Activated naive CD8-positive, alpha-beta T cell treated with anti-CD3 and anti-CD28 coated beads, Interleukin-2, amount 50 U/mL, for 24 hours (primary cell): ENCODE measurements around the gene TBC1D24.
"Not testable (repeated sequence)": the region's sequence is repeated elsewhere in the genome, so short reads cannot be mapped to it uniquely, and the experiment has no call there.

Experiments
- ATAC-seq: fragments of 150-1000 bp; cut with Tn5 transposase; one replicate; pipeline ENCODE4 v1.10.0; 2021
- DNase-seq: peaks from one replicate; pipeline ENCODE4 v3.0.0; 2021
- H3K27ac Mint-ChIP-seq: one replicate; pipeline ENCODE4 v1.8.0; 2021; ENCODE audit warnings: mild to moderate bottlenecking, mixed read lengths
- H3K27me3 Mint-ChIP-seq: one replicate; pipeline ENCODE4 v1.8.0; 2021; ENCODE audit warnings: mixed read lengths
- H3K36me3 Mint-ChIP-seq: one replicate; pipeline ENCODE4 v1.8.0; 2021; ENCODE audit warnings: low read depth, mixed read lengths
- H3K4me1 Mint-ChIP-seq: one replicate; pipeline ENCODE4 v1.8.0; 2021; ENCODE audit warnings: mixed read lengths
- H3K4me3 Mint-ChIP-seq: one replicate; pipeline ENCODE4 v1.8.0; 2021; ENCODE audit warnings: mild to moderate bottlenecking, moderate library complexity, mixed read lengths
- H3K9me3 Mint-ChIP-seq: one replicate; pipeline ENCODE4 v1.8.0; 2021; ENCODE audit warnings: mixed read lengths

Gene TBC1D24

DNA sequence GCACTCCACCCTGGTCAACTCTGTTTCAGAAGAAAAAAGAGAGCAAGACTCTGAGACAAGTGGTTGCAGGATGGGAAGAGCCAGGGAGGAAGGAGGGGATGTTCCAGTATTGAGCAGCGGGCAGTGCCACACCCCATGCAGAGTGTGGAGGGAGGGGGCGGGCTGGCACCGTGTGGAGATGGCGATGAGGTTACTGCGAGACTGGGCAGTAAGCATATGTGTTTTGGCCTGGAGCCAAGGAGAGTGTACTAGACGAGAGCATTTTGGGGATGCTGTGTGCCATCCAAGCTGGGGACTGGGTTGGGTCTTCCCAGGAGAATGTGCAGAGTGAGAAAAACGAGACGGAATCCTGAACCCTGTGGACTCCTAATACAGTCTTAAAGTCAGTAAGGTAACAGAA, 3.4 kb downstream of the TBC1D24 start:
- Mint-ChIP-seq H3K36me3 (no peaks in the 10 kb centered on the region), H3K4me3 (no peak overlapping the region), H3K9me3 (no peaks in the 10 kb centered on the region), H3K27ac (no peak overlapping the region), H3K4me1 (peaks cover 9% of the 10 kb centered on the region), H3K27me3 (peaks cover 2% of the 10 kb centered on the region)
- DNase-seq: no peak
- no peak for ATAC-seq

DNA sequence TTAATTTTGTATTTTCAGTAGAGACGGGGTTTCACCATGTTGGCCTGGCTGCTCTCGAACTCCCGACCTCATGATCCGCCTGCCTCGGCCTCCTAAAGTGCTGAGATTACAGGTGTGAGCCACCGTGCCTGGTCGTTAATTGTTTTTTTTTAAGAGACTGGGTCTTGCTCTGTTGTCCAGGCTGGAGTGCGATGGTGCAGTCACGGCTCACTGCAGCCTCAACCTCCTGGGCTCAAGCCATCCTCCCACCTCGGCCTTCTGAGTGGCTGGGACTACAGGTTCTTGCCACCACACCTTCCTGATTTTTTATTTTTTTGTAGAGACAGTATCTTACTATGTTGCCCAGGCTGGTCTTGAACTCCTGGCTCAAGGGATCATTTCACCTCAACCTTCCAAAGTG, 5.1 kb downstream of the TBC1D24 start:
- not testable (repeated sequence) for DNase-seq, H3K27me3 Mint-ChIP-seq, H3K27ac Mint-ChIP-seq, H3K4me1 Mint-ChIP-seq, H3K36me3 Mint-ChIP-seq, ATAC-seq, H3K4me3 Mint-ChIP-seq, H3K9me3 Mint-ChIP-seq

DNA sequence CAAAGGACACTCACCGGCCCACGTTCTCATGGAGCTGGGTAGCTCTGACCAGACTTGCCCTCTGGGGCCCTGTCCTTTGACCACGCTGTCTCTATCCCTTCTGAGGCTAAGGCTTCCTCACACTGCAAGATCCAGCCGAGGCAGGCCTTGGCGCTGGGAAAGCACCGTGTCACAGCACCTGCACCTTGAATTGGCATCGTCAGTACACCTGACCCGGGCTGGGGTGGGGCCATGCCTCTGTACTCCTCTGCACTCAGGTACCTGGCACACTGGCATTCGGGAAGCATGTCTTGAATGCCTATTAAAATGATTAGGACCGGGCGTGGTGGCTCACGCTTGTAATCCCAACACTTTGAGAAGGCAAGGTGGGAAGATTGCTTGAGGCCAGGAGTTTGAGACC, 6.0 kb downstream of the TBC1D24 start:
- DNase-seq (no peak), ATAC-seq (no peak)
- Mint-ChIP-seq H3K4me1 (peaks cover 5% of the 10 kb centered on the region), H3K27me3 (no peaks in the 10 kb centered on the region), H3K36me3 (no peaks in the 10 kb centered on the region), H3K27ac (no peak overlapping the region), H3K9me3 (no peaks in the 10 kb centered on the region), H3K4me3 (no peak overlapping the region)

DNA sequence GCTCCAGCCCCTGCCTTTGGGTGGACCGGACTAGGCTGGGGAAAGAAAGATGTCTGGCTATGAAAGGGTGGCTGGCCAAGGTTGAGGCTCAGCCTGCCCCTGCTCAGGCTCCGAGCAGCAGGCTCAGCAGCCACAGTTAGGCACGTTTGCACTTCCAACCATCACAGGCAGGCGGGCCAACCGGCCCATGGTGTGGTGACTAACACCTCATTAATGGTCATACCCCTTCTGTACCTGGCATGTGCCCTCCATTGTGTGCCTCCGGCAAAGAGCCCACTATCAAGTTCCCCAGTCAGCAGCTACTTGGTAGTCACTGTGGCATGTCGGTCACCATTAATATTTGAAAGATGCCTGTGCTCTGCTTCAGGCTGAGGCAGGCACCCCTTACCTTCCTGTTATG, 6.7 kb downstream of the TBC1D24 start:
- DNase-seq (no peak), ATAC-seq (no peak)
- no peaks in the 10 kb centered on the region for H3K27me3 Mint-ChIP-seq
- no peak overlapping the region for H3K4me3 Mint-ChIP-seq
- H3K27ac Mint-ChIP-seq: no peak overlapping the region
- no peaks in the 10 kb centered on the region for H3K9me3 Mint-ChIP-seq
- H3K36me3 Mint-ChIP-seq: no peaks in the 10 kb centered on the region
- peaks cover 2% of the 10 kb centered on the region for H3K4me1 Mint-ChIP-seq

DNA sequence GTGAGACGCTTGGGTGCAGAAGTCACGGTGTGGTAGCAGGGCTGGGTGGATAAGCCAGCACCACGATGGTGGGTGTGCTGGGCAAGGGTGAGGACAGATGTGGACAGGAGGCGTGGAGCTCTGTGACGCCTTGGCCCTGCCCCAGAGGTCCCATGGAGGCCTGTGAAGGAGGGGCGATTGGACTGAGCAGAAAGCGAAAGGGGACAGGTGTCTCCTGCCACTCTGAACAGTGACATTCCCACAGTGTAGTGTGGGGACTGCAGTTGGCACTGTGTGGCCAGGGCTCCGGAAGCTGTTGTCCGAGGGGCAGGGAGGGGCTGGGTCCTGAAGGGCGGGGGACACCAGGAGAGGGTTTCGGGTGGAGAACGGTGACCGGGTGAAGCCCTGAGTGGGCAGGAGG, 7.3 kb downstream of the TBC1D24 start:
- no peak overlapping the region for H3K27ac Mint-ChIP-seq
- H3K36me3 Mint-ChIP-seq: no peaks in the 10 kb centered on the region
- peaks cover 8% of the 10 kb centered on the region for H3K4me1 Mint-ChIP-seq
- H3K27me3 Mint-ChIP-seq: no peaks in the 10 kb centered on the region
- DNase-seq (no peak), ATAC-seq (no peak)
- no peaks in the 10 kb centered on the region for H3K9me3 Mint-ChIP-seq
- no peak overlapping the region for H3K4me3 Mint-ChIP-seq

DNA sequence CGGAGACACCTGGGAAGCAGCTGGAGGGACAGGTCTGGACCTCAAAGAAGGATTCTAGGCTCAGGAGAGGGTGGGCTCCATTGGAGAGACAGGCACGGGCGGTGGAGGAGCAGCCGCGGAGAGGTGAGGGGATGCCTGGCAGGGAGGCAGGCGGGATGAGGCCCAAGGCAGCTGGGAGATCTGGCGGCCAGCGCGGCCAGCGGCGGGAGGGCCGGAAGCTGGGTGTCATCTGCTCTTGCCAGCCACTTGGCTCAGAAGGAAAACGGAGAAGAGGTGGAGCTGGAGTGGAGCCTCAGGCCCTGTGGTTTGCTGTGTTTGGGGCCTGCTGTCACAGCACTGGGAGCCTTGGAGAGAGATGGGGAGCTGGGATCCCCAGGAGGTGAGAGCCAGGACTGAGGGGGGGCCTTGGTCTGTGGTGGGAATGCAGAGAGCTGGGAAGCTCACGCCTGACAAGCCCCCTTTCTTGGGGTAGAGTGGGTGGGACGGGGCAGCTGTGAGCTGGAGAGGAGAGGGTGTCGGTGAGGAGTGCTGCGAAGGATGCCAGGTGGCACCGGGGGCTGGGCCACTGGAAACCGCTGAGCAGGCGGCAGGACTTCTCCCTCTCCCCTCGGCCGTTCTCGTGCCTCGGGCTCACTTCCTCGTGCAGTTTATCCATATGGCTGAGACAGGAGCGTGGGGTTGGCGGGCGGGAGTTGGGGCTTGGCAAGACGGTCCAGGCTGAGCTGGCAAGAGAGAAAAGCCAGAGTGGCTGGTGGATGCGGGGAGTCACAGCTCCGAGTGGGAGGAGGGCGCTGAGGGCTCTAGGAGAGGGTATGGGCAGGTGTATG, 8.0 kb downstream of the TBC1D24 start:
- Mint-ChIP-seq H3K4me1 (peaks cover 14% of the 10 kb centered on the region), H3K27me3 (no peaks in the 10 kb centered on the region), H3K27ac (no peak overlapping the region), H3K36me3 (no peaks in the 10 kb centered on the region), H3K4me3 (no peak overlapping the region), H3K9me3 (no peaks in the 10 kb centered on the region)
- ATAC-seq (no peak), DNase-seq (no peak)

DNA sequence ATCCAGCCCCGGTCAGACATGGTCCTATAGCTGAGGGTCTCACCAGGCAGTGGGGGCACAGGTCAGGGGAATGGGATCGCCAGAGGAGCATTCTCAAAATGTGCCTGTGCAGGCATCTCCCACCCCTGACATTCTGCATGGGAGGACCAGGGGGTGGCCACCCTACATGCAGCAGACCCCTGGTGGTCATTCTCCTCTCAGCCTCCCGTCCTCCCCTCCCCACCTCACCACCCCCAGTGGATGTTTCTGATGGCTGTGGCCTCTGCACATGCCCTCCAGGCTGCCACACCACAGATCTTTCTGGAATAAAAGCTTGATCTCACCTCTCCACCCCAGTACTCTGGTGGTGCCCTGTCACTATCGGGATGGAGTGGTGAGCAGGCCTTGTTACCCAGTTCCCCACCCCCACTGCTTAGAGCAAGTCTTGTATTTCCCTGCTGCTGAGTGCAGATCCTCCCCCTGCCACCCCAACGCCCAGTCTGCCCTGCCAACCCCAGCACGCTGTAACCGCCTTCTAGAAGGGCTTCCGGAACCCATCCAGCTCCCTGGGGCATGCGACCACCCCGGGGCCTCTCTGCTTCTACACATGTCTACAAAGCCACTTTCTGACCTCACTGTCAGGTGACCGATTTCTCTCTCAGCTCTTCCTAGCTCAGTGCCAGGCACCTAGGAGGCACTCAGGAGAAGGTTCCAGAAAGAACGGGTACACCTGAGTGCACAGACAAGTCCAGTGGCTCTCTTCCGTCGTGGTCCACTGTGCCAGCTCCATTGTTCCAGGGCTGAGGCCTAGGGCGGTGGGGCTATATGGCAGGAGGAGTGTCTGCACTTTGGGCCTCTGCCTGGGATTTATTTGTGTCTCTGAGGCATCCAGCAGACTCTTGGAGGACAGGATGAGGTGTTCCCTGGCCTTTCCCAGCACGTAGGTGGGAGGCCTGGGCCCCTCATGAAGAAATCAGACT, 9.3 kb downstream of the TBC1D24 start:
- H3K4me1 Mint-ChIP-seq: peaks cover 18% of the 10 kb centered on the region
- ATAC-seq (no peak), DNase-seq (no peak)
- H3K36me3 Mint-ChIP-seq: no peaks in the 10 kb centered on the region
- H3K9me3 Mint-ChIP-seq: no peaks in the 10 kb centered on the region
- H3K27me3 Mint-ChIP-seq: no peaks in the 10 kb centered on the region
- no peak overlapping the region for H3K27ac Mint-ChIP-seq
- no peak overlapping the region for H3K4me3 Mint-ChIP-seq

DNA sequence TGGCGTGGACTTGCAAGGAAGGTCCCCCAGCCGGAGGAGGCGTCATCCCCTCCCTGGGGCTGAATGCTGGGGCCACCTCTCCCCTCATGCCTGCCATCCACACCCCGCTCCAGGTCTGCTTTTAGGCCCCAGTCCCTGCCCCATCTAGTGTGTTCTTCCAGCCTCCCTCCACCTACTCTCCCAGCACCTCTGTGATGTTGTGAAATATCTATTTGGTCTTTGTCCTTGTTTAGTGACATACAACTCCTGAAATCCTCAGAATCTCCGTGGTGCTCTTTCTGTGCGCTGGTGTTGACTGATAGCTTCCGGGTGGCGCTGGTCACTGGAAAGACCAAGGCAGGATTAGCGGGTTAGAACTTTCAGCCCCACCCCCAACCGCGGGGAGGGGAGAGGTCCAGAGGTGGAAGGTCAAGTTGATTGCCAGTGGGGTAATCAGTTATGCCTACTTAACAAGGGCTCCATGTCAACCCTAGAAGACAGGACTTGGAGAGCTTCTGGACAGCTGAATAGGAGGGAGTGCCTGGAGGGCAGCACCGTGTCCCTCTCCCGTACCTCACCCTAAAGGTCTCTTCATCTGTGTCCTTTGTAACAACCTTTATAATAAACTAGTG, 10.1 kb downstream of the TBC1D24 start:
- no peak for ATAC-seq
- no peak for DNase-seq
- Mint-ChIP-seq H3K9me3 (no peaks in the 10 kb centered on the region), H3K36me3 (no peaks in the 10 kb centered on the region), H3K4me3 (no peak overlapping the region), H3K27ac (no peak overlapping the region), H3K4me1 (peaks cover 18% of the 10 kb centered on the region), H3K27me3 (no peaks in the 10 kb centered on the region)

DNA sequence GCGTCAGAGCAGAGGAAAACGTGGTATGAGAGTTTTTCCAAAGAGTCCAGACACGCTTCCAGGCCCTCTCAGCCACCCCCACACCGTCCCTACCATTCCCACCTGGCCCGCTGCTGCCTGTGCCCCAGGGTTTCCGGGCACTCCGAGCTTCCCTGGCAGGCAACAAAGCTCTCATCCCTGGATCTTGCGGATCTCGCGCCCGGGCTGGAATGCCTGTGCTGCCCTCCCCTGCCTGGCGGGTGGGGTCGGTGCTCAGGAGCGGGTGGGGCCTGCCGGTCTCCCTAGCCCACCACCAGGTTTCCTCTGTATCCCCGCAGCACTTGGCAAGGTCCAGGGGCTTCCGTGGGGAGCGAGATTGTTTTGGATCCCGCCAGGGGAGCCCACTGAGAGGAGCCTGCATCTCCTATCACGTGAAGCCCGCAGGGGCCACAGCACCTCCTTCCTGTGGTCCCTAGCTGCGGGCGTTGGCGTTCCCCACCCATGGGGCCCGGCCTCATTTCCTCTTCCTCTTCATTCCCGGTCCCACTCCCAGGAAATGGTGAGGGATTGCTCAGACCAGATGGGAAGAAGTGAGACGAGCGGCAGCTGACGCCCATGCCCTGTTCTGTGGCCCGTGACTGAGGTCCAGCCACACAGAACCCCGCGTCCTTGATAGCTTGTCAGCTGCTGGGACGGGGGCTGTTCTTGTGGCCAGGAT, 11.0 kb downstream of the TBC1D24 start:
- Mint-ChIP-seq H3K4me1 (peaks cover 18% of the 10 kb centered on the region), H3K27ac (no peak overlapping the region), H3K9me3 (no peaks in the 10 kb centered on the region), H3K36me3 (no peaks in the 10 kb centered on the region), H3K27me3 (no peaks in the 10 kb centered on the region), H3K4me3 (no peak overlapping the region)
- DNase-seq (no peak), ATAC-seq (no peak)

DNA sequence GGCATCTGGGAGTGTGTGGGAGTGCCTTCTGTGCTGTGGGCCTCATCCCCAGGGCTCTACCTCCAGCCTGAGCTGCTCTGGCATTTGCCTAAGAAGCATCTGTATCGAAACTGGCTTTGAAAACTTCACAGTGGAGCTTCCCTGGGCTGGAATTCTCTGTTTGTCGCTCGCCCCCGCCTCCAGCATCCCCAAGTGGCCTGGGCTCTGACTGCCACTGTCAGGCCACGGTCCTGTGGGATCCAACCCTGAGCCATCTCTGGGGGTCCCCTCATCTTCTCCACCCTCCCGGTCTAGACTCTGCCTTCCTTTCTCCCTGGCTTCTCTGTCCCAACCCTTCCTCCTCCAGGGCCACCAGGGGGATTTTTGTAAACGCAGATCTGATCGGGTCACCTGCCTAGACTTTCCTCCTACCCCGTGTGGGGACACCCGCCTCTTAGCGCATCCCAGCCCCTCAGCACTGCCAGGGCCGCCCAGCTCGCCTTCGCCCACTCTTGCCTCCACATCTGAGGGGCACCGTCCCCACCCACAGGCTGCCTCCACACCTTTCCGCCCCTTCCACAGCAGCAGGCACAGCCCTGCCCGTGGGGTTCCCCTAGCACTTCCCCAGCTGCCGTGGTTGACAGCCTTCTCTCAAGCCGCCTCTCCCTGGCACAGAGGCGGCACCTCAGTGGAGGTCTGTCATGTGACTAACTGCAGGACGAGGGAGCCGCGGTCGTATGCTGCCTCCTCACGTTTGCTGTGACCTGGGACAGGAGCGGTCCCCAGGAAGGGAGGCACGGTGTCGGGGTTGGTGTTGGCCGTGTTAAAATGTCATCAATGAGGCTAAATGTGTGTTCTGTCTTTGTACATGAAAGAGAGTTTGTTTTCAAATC, 12.0 kb downstream of the TBC1D24 start:
- Mint-ChIP-seq H3K4me1 (peaks cover 18% of the 10 kb centered on the region), H3K4me3 (peak overlapping the region; percentile 54), H3K9me3 (no peaks in the 10 kb centered on the region), H3K36me3 (no peaks in the 10 kb centered on the region), H3K27me3 (no peaks in the 10 kb centered on the region), H3K27ac (peak overlapping the region; percentile 46)
- peak; percentile 77 for DNase-seq
- ATAC-seq: peak; percentile 94

DNA sequence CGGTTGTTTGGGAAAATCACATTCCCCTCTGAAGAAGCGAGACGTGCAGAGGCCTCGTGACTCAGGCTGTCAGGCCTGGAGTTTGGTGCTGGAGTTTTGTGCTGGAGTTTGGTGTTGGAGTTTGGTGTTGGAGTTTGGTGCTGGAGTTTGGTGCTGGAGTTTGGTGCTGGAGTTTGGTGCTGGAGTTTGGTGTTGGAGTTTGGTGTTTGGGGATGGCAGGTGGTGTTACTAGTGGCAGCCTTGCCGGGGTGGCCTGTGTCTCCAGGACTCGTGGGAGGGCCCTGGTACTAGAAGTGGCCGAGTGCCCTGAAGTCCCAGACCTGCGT, 12.6 kb downstream of the TBC1D24 start:
- H3K4me3 Mint-ChIP-seq: peak overlapping the region; percentile 54
- DNase-seq: no peak
- no peaks in the 10 kb centered on the region for H3K9me3 Mint-ChIP-seq
- H3K4me1 Mint-ChIP-seq: peaks cover 18% of the 10 kb centered on the region
- no peak for ATAC-seq
- H3K27me3 Mint-ChIP-seq: no peaks in the 10 kb centered on the region
- H3K27ac Mint-ChIP-seq: peak overlapping the region; percentile 46
- H3K36me3 Mint-ChIP-seq: no peaks in the 10 kb centered on the region

DNA sequence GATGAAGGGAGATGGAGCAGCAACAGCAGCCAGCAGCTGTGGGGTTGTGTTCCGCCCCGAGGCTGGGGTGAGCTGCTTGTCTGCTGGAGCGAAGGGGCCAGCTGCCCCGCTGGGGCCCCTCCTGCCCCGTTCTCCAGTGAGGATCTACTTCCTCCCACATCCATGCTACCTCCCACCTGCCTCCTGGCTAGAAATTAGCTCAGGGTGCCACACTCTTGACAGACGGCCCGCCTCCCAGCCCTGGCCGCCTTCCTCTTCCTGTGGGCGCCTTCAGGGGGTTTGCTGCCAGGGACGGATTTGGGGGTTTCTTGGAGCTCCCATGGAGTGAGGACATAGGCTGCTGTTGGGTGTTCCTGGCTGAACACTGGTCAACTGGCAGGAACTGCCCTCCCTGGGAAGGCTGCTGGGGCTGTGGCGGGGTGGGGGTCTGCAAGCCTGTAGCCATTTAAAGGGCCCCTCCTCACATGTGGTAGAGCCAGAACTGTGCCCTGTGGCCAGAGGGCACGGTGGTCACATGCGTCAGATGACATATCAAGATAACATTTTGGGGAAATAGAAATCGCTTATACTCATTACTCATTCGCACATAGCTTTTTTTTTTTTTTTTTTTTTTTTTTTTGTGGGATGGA, 13.1 kb downstream of the TBC1D24 start:
- DNase-seq: no peak
- Mint-ChIP-seq H3K27me3 (no peaks in the 10 kb centered on the region), H3K36me3 (no peaks in the 10 kb centered on the region), H3K9me3 (no peaks in the 10 kb centered on the region), H3K4me1 (peaks cover 18% of the 10 kb centered on the region), H3K27ac (no peak overlapping the region), H3K4me3 (no peak overlapping the region)
- no peak for ATAC-seq

DNA sequence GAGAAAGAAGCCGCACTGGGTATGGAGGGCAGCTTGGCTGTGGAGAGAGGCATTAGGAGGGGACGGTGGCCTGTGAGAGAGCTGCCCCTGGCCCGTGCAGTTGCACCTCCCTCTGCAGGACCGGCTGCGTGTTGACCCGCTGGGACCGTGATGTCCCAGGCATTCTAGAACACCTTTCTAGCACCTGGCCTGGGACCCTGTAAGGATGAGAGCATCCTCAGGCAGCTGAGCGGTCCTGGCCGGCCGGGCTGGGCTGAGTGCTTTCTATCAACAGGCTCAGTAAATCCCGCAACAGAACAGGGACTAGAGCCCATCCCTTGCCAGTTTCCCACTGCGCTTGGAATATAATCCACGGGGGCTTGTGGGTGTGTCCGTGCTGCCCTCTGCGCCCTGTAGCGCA, 14.7 kb downstream of the TBC1D24 start:
- no peaks in the 10 kb centered on the region for H3K27me3 Mint-ChIP-seq
- DNase-seq (no peak), ATAC-seq (no peak)
- H3K4me3 Mint-ChIP-seq: no peak overlapping the region
- no peaks in the 10 kb centered on the region for H3K36me3 Mint-ChIP-seq
- H3K9me3 Mint-ChIP-seq: no peaks in the 10 kb centered on the region
- no peak overlapping the region for H3K27ac Mint-ChIP-seq
- peaks cover 18% of the 10 kb centered on the region for H3K4me1 Mint-ChIP-seq
